Neural progenitor cell (in vitro differentiated cells): Measurements from ENCODE around the gene IRAK3. TPM values are rescaled to one million over a fixed set of nuclear protein-coding genes. Genes with fewer than 3 reads are reported as not detected.

ENCODE experiments used
- DNase-seq: peaks from one replicate; pipeline ENCODE4 v3.0.0-alpha.2; 2016; ENCODE audit warnings: low spot score
- H2AFZ ChIP-seq: fragments of 200-600 bp; sonication (generic); replicated peaks from 2 replicates; pipeline ENCODE4 v1.6.1; 2016; ENCODE audit warnings: antibody characterized with exemption
- H3F3A ChIP-seq: fragments of 200-600 bp; sonication (generic); 2 replicates; pipeline ENCODE4 v1.6.1; 2016; ENCODE audit warnings: antibody characterized with exemption, low read depth
- H3K27ac ChIP-seq: fragments of 200-600 bp; sonication (generic); 2 replicates; pipeline ENCODE4 v1.5.1; 2016; ENCODE audit warnings: mild to moderate bottlenecking
- H3K27me3 ChIP-seq: fragments of 200-600 bp; sonication (generic); 2 replicates; pipeline ENCODE4 v1.6.1; 2016; ENCODE audit warnings: mild to moderate bottlenecking, moderate library complexity
- H3K36me3 ChIP-seq: fragments of 200-600 bp; sonication (generic); 2 replicates; pipeline ENCODE4 v1.5.1; 2016
- H3K4me1 ChIP-seq: fragments of 200-600 bp; sonication (generic); 2 replicates; pipeline ENCODE4 v1.6.1; 2016; ENCODE audit warnings: mixed run types
- H3K4me2 ChIP-seq: fragments of 200-600 bp; sonication (generic); 2 replicates; pipeline ENCODE4 v1.6.1; 2016
- H3K4me3 ChIP-seq: fragments of 200-600 bp; sonication (generic); 2 replicates; pipeline ENCODE4 v1.5.1; 2016
- H3K79me2 ChIP-seq: fragments of 200-600 bp; sonication (generic); 2 replicates; pipeline ENCODE4 v1.6.1; 2016; ENCODE audit warnings: low read depth
- H3K9ac ChIP-seq: fragments of 200-600 bp; sonication (generic); 2 replicates; pipeline ENCODE4 v1.6.1; 2016
- H3K9me3 ChIP-seq: fragments of 200-600 bp; sonication (generic); 2 replicates; pipeline ENCODE4 v1.5.1; 2016; ENCODE audit warnings: low read depth
- H4K20me1 ChIP-seq: fragments of 200-600 bp; sonication (generic); 2 replicates; pipeline ENCODE4 v1.6.1; 2016; ENCODE audit warnings: low read depth
- H3K27ac Mint-ChIP-seq: 3 replicates; pipeline ENCODE4 v1.8.0; 2021; ENCODE audit warnings: mixed read lengths
- H3K27me3 Mint-ChIP-seq: 2 replicates; pipeline ENCODE4 v1.8.0; 2022; ENCODE audit warnings: low read depth, mild to moderate bottlenecking, inconsistent platforms, moderate library complexity, mixed read lengths; ENCODE audit not compliant: insufficient read depth
- H3K36me3 Mint-ChIP-seq: 3 replicates; pipeline ENCODE4 v1.8.0; 2021; ENCODE audit warnings: mixed read lengths
- H3K4me1 Mint-ChIP-seq: 3 replicates; pipeline ENCODE4 v1.8.0; 2021; ENCODE audit warnings: mixed read lengths
- H3K4me3 Mint-ChIP-seq: 3 replicates; pipeline ENCODE4 v1.8.0; 2021; ENCODE audit warnings: mild to moderate bottlenecking, moderate library complexity, mixed read lengths
- H3K9me3 Mint-ChIP-seq: 3 replicates; pipeline ENCODE4 v1.8.0; 2020; ENCODE audit warnings: mixed read lengths
- CTCF ChIP-seq: fragments of 200-600 bp; sonication (generic); IDR thresholded peaks from 2 replicates; pipeline ENCODE4 v1.5.1; 2017; ENCODE audit warnings: antibody characterized with exemption, mild to moderate bottlenecking
- EZH2 ChIP-seq: fragments of 200-600 bp; sonication (generic); IDR thresholded peaks from 2 replicates; pipeline ENCODE4 v1.6.1; 2017; ENCODE audit warnings: antibody characterized with exemption, mild to moderate bottlenecking, moderate library complexity
- EZH2phosphoT487 ChIP-seq: fragments of 200-600 bp; sonication (generic); IDR thresholded peaks from 2 replicates; pipeline ENCODE4 v1.6.1; 2017; ENCODE audit warnings: antibody characterized with exemption
- total RNA-seq: library from RNA; depleted of rRNA; stranded (reverse); fragments of >200 nt; gene quantifications from 2 replicates; pipeline ENCODE4 v1.2.3, GENCODE V29; 2015; ENCODE audit warnings: low replicate concordance

Gene IRAK3
- total RNA-seq, 1 donor from 2014 or later = 3.0 TPM

GRCh38 chr12:66270613-66271012, 81.6 kb downstream of the IRAK3 start:
- Histone ChIP-seq H4K20me1 (no peaks in the 10 kb centered on the region), H3K79me2 (no peaks in the 10 kb centered on the region), H3K4me1 (peaks cover 3% of the 10 kb centered on the region), H3K9me3 (no peaks in the 10 kb centered on the region), H2AFZ (peak overlapping the region; percentile 1), H3K27ac (no peak overlapping the region), H3K4me3 (no peak overlapping the region), H3K4me2 (no peak overlapping the region), H3K36me3 (no peaks in the 10 kb centered on the region), H3F3A (peaks cover 5% of the 10 kb centered on the region), H3K9ac (no peak overlapping the region), H3K27me3 (no peaks in the 10 kb centered on the region)
- H3K27me3 Mint-ChIP-seq = no peaks in the 10 kb centered on the region
- H3K4me1 Mint-ChIP-seq = no peaks in the 10 kb centered on the region
- no peak overlapping the region for H3K27ac Mint-ChIP-seq
- H3K9me3 Mint-ChIP-seq = no peaks in the 10 kb centered on the region
- H3K36me3 Mint-ChIP-seq = no peaks in the 10 kb centered on the region
- DNase-seq = no peak
- H3K4me3 Mint-ChIP-seq = no peak overlapping the region
- TF ChIP-seq EZH2 = no peak
- TF ChIP-seq CTCF = no peak
- no peak for TF ChIP-seq EZH2phosphoT487

- Histone ChIP-seq H3K79me2 (no peaks in the 10 kb centered on the region), H3K27ac (no peak overlapping the region), H3F3A (peaks cover 5% of the 10 kb centered on the region), H3K4me3 (no peak overlapping the region), H3K4me2 (no peak overlapping the region), H3K4me1 (peaks cover 3% of the 10 kb centered on the region), H2AFZ (peak overlapping the region; percentile 27), H3K9me3 (no peaks in the 10 kb centered on the region), H3K9ac (no peak overlapping the region), H3K36me3 (no peaks in the 10 kb centered on the region), H3K27me3 (no peaks in the 10 kb centered on the region), H4K20me1 (no peaks in the 10 kb centered on the region)
- H3K27ac Mint-ChIP-seq = no peak overlapping the region
- H3K36me3 Mint-ChIP-seq = no peaks in the 10 kb centered on the region
- TF ChIP-seq EZH2phosphoT487 = no peak
- TF ChIP-seq CTCF = no peak
- no peak for TF ChIP-seq EZH2
- no peaks in the 10 kb centered on the region for H3K27me3 Mint-ChIP-seq
- no peak for DNase-seq
- no peak overlapping the region for H3K4me3 Mint-ChIP-seq
- H3K9me3 Mint-ChIP-seq = no peaks in the 10 kb centered on the region
- no peaks in the 10 kb centered on the region for H3K4me1 Mint-ChIP-seq
Measured at GRCh38 chr12:66272650-66273049, 83.6 kb downstream of the IRAK3 start.

GRCh38 chr12:66273147-66273546, 84.1 kb downstream of the IRAK3 start:
- H3K36me3 Mint-ChIP-seq = no peaks in the 10 kb centered on the region
- no peak overlapping the region for H3K4me3 ChIP-seq
- no peaks in the 10 kb centered on the region for H3K9me3 Mint-ChIP-seq
- H3K79me2 ChIP-seq = no peaks in the 10 kb centered on the region
- DNase-seq = no peak
- peaks cover 5% of the 10 kb centered on the region for H3F3A ChIP-seq
- H3K9ac ChIP-seq = no peak overlapping the region
- no peaks in the 10 kb centered on the region for H3K36me3 ChIP-seq
- no peak overlapping the region for H3K4me2 ChIP-seq
- H3K4me1 ChIP-seq = peaks cover 3% of the 10 kb centered on the region
- no peaks in the 10 kb centered on the region for H3K27me3 ChIP-seq
- no peaks in the 10 kb centered on the region for H3K27me3 Mint-ChIP-seq
- no peak for TF ChIP-seq CTCF
- TF ChIP-seq EZH2phosphoT487 = no peak
- TF ChIP-seq EZH2 = no peak
- H3K4me3 Mint-ChIP-seq = no peak overlapping the region
- H3K27ac Mint-ChIP-seq = no peak overlapping the region
- no peaks in the 10 kb centered on the region for H3K9me3 ChIP-seq
- H4K20me1 ChIP-seq = no peaks in the 10 kb centered on the region
- H3K4me1 Mint-ChIP-seq = no peaks in the 10 kb centered on the region
- H3K27ac ChIP-seq = no peak overlapping the region
- H2AFZ ChIP-seq = peak overlapping the region; percentile 27

- H2AFZ ChIP-seq = no peak overlapping the region
- no peaks in the 10 kb centered on the region for H3K27me3 ChIP-seq
- Mint-ChIP-seq H3K4me1 (no peaks in the 10 kb centered on the region), H3K36me3 (no peaks in the 10 kb centered on the region), H3K27me3 (no peaks in the 10 kb centered on the region), H3K9me3 (no peaks in the 10 kb centered on the region), H3K27ac (no peak overlapping the region), H3K4me3 (no peak overlapping the region)
- peaks cover 5% of the 10 kb centered on the region for H3F3A ChIP-seq
- no peaks in the 10 kb centered on the region for H3K36me3 ChIP-seq
- H3K9me3 ChIP-seq = no peaks in the 10 kb centered on the region
- H3K4me1 ChIP-seq = no peaks in the 10 kb centered on the region
- H3K4me3 ChIP-seq = no peak overlapping the region
- TF ChIP-seq EZH2 (no peak), CTCF (no peak)
- no peak for DNase-seq
- H3K27ac ChIP-seq = no peak overlapping the region
- H3K4me2 ChIP-seq = no peak overlapping the region
- H4K20me1 ChIP-seq = no peaks in the 10 kb centered on the region
- H3K79me2 ChIP-seq = no peaks in the 10 kb centered on the region
- no peak overlapping the region for H3K9ac ChIP-seq
Measured at GRCh38 chr12:66275040-66275439, 86.0 kb downstream of the IRAK3 start.
